SK-N-SH (cell line): ENCODE data around the gene BBS10.

ENCODE experiments used
- CHD2 ChIP-seq: fragments of 150-350 bp; IDR thresholded peaks from 2 replicates; pipeline ENCODE4 v1.6.1; 2018; ENCODE audit warnings: low read length; ENCODE audit not compliant: partially characterized antibody
- JUND ChIP-seq: IDR thresholded peaks from 2 replicates; pipeline ENCODE4 v1.4.0; 2012
- POLR2AphosphoS5 ChIP-seq: IDR thresholded peaks from 2 replicates; pipeline ENCODE4 v1.6.1; 2012; ENCODE audit warnings: low read depth, low read length
- SMC3 ChIP-seq: IDR thresholded peaks from 2 replicates; pipeline ENCODE4 v1.6.1; 2012; ENCODE audit warnings: low read depth, low read length, improper control_type of control experiment
- TF ChIP-seq, protein P1 (sequence below): fragments of 200-600 bp; sonication (generic); IDR thresholded peaks from 2 replicates; pipeline ENCODE4 v1.6.1; 2017; ENCODE audit warnings: antibody characterized with exemption, mild to moderate bottlenecking, moderate library complexity

- TF ChIP-seq, protein P1, sequence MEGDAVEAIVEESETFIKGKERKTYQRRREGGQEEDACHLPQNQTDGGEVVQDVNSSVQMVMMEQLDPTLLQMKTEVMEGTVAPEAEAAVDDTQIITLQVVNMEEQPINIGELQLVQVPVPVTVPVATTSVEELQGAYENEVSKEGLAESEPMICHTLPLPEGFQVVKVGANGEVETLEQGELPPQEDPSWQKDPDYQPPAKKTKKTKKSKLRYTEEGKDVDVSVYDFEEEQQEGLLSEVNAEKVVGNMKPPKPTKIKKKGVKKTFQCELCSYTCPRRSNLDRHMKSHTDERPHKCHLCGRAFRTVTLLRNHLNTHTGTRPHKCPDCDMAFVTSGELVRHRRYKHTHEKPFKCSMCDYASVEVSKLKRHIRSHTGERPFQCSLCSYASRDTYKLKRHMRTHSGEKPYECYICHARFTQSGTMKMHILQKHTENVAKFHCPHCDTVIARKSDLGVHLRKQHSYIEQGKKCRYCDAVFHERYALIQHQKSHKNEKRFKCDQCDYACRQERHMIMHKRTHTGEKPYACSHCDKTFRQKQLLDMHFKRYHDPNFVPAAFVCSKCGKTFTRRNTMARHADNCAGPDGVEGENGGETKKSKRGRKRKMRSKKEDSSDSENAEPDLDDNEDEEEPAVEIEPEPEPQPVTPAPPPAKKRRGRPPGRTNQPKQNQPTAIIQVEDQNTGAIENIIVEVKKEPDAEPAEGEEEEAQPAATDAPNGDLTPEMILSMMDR = no peak
- no peak for TF ChIP-seq JUND
- TF ChIP-seq SMC3 = no peak
- no peak for TF ChIP-seq POLR2AphosphoS5
- no peak for TF ChIP-seq CHD2
Observed at GRCh38 chr12:76312315-76312714, 35.9 kb downstream of the BBS10 start.
